Astrocyte of the spinal cord (primary cell): ENCODE results near the gene LSAMP.

Source experiments
- DNase-seq: peaks from one replicate; pipeline ENCODE4 v3.0.0; 2011; ENCODE audit warnings: low read depth, low spot score
- H3K4me3 ChIP-seq: 2 replicates; pipeline ENCODE4 v1.5.1; 2011; ENCODE audit warnings: low read depth, mild to moderate bottlenecking, low read length, moderate library complexity
- in situ Hi-C: cut with HindIII; loops from 2 replicates; pipeline ENCODE4 v1.10.0; 2017; ENCODE audit warnings: low sequenced_read_pairs
- TF ChIP-seq, protein P1 (sequence below): IDR thresholded peaks from 2 replicates; pipeline ENCODE4 v1.5.1; 2012; ENCODE audit warnings: low read depth, mild to moderate bottlenecking, low read length, inconsistent platforms

Gene LSAMP

DNA sequence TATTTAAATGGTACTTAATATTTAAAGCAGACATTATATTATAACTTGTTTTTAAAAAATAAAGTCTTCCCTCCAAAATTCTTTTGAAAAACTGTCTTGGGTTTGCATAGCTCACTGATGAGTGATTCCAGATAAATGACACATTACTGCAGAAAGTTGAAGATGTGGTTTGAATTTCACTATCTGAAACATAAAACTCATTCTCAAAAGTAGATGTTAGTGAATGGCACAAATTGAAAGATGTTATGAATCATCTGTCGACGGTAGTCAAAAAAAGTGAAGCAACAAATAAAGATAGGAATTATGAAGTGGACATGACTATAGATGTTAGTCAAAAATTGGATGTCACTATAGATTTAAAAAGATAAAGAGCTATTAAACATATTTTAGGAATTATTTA, 541.4 kb downstream of the LSAMP start:
- DNase-seq: no peak
- H3K4me3 ChIP-seq: no peak overlapping the region
- TF ChIP-seq, protein P1, sequence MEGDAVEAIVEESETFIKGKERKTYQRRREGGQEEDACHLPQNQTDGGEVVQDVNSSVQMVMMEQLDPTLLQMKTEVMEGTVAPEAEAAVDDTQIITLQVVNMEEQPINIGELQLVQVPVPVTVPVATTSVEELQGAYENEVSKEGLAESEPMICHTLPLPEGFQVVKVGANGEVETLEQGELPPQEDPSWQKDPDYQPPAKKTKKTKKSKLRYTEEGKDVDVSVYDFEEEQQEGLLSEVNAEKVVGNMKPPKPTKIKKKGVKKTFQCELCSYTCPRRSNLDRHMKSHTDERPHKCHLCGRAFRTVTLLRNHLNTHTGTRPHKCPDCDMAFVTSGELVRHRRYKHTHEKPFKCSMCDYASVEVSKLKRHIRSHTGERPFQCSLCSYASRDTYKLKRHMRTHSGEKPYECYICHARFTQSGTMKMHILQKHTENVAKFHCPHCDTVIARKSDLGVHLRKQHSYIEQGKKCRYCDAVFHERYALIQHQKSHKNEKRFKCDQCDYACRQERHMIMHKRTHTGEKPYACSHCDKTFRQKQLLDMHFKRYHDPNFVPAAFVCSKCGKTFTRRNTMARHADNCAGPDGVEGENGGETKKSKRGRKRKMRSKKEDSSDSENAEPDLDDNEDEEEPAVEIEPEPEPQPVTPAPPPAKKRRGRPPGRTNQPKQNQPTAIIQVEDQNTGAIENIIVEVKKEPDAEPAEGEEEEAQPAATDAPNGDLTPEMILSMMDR: no peak
- in situ Hi-C loops: no loop called here

DNA sequence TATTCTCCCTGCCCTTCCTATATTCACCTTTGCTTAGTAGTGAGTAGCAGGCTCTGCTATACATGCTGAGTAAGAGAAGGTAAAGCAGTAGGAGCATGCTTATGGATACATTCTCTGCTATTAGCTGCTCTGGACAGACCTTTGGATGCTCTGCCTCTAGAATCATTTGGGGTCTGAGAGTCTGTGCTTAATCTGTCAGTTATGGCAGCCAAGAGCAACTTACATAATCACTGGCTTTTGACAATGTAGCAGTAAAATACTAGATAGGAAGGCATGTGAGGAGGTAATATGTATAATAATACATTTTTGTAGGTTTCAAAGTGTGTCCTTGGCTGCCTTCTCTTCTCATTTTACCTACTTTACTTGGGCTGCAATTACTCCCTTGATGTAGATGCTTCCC, 544.3 kb downstream of the LSAMP start:
- in situ Hi-C loops: no loop called here
- DNase-seq: no peak
- no peak overlapping the region for H3K4me3 ChIP-seq
- TF ChIP-seq, protein P1: no peak

DNA sequence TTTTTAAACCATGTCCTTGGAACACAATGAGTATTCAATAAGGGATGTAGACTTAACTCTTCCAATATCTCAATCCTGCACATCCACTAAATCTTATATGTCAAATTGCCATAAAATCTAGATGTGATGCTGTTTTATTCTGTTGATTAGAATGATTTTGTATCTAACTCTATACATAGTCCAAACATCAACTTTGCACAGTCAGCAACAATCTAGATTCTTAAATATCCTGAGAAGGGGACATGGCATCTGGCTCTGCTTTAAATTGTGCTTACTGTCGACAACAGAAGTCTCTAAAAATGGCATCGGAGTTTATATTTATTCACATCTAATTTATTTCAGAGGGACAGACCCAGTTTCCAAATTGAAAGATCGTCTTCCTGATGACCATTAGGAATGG, 545.8 kb downstream of the LSAMP start:
- H3K4me3 ChIP-seq: no peak overlapping the region
- no peak for DNase-seq
- TF ChIP-seq, protein P1: no peak
- in situ Hi-C loops: no loop called here

DNA sequence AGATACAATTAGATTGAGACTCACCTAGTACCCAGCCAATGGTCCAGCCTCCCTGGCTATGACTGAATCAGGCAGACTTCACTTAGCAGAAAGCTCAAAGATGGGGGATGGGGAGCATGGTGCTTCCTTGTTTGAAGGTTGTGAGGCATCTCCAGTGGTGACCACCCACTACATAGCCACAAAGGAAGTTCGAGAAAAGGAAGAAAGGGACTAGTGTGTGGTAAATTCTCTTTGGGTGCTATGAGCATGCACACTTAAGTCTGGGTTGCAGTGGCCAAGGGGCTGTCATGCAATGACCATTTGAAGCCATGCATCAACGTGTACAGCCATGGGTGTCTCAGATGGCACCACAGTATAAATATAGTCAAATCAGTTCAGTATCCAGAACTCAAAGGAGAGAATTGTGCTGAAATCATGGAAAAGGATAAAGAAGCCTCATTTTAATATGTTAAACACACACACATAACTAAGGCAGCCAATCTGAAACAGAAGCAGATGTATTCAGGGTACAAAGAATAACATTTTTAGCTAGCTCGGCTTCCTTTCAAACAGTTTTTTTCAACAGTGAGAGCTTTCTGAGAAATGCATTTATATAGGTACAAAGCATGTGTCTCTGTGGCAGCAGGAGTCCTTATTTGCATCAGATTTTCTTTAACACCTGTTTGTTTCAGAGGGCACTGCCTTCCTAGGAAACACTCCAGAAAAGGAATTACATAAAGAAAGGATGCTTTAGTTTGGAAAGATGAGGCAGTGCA, 546.5 kb downstream of the LSAMP start:
- TF ChIP-seq, protein P1: no peak
- in situ Hi-C loops: no loop called here
- DNase-seq: no peak
- H3K4me3 ChIP-seq: no peak overlapping the region

DNA sequence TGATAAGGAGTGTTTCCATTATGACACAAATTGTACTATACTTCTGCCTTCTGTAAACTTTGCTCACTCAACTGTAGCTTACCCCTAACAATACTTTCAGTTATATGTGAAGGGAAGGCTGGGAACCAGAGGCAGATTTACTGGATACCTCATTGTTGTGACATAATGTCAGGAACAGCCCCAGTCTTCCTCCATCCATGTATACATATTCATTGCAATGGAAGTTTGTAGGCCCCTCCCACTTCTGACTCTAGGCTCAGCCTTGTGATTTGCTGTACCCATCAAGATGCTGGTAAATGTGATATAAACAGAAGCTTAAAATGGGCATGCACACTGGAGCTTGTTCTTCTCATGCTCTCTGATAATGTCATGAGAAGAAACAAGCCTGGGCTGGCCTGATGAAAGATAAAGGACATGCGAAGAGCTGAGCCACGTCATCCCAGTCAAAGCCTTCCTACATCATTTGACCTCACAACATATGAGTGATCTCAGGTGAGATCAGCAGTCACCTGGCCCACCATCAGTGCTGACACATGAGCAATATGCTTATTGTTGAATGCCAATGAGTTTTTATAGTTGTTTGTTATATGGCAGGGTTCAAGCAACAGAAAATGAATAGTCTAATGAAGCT, 554.2 kb downstream of the LSAMP start:
- no peak overlapping the region for H3K4me3 ChIP-seq
- TF ChIP-seq, protein P1: no peak
- in situ Hi-C loops: no loop called here
- no peak for DNase-seq

DNA sequence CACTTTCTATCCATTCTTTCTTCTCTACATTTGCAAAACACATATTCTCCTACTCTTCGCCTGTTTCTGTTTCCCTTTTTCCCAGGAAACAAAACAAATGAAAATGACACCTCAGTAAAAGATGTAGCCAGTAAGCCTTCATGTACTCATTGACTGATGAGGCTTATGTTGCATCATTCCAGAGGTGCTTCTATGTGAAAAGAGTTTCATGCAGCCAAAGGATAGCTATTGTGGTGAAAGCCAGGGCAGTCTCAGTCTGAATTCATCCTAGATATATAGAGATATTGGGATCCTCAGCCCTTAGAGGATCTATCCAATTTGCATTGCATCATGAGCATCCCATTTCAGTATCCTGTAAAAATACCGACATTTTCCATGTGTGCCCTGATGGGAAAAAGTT, 554.7 kb downstream of the LSAMP start:
- TF ChIP-seq, protein P1: no peak
- in situ Hi-C loops: no loop called here
- no peak overlapping the region for H3K4me3 ChIP-seq
- no peak for DNase-seq
